SHP77 treated with DMSO at 0.1 percent for 48 hours (cell line): ENCODE results near the gene SLC35B4.

Experiments
- DNase-seq: peaks from one replicate; lab custom pipeline; 2025; lab: John Stamatoyannopoulos, UW

The SLC35B4 gene

GRCh38 chr7:134316539-134317344 is at the start of gene SLC35B4:
SLC35B4 (minus strand) TSS chr7:134316930; CDS start chr7:134316751, 179 bp downstream.
- peak; percentile 92 for DNase-seq

- no peak for DNase-seq
These were observed 49.8 kb upstream of the SLC35B4 start for GRCh38 chr7:134366481-134366880.

GRCh38 chr7:134365341-134366054 is 48.8 kb upstream of the SLC35B4 start:
- DNase-seq: no peak

- DNase-seq: no peak
These were observed 47.9 kb upstream of the SLC35B4 start for GRCh38 chr7:134364619-134365037.

- no peak for DNase-seq
These were observed 46.1 kb upstream of the SLC35B4 start for GRCh38 chr7:134362587-134363483.

- DNase-seq: no peak
These were observed 43.2 kb upstream of the SLC35B4 start for GRCh38 chr7:134359787-134360432.

- no peak for DNase-seq
These were observed 40.8 kb upstream of the SLC35B4 start for GRCh38 chr7:134357486-134357885.

- DNase-seq: no peak
These were observed 39.7 kb upstream of the SLC35B4 start for GRCh38 chr7:134356421-134356936.

GRCh38 chr7:134355927-134356326 is 39.2 kb upstream of the SLC35B4 start:
- DNase-seq: no peak

- DNase-seq: no peak
These were observed 38.3 kb upstream of the SLC35B4 start for GRCh38 chr7:134355004-134355525.

- no peak for DNase-seq
These were observed 36.7 kb upstream of the SLC35B4 start for GRCh38 chr7:134353411-134353810.

- no peak for DNase-seq
These were observed 34.7 kb upstream of the SLC35B4 start for GRCh38 chr7:134351424-134351823.

- no peak for DNase-seq
These were observed 34.0 kb upstream of the SLC35B4 start for GRCh38 chr7:134350709-134351108.

- DNase-seq: no peak
These were observed 30.8 kb upstream of the SLC35B4 start for GRCh38 chr7:134347567-134347966.

GRCh38 chr7:134343796-134344195 is 27.1 kb upstream of the SLC35B4 start:
- DNase-seq: no peak

- no peak for DNase-seq
These were observed 26.4 kb upstream of the SLC35B4 start for GRCh38 chr7:134343136-134343535.

- no peak for DNase-seq
These were observed 22.7 kb upstream of the SLC35B4 start for GRCh38 chr7:134339475-134339874.

- no peak for DNase-seq
These were observed 21.2 kb upstream of the SLC35B4 start for GRCh38 chr7:134337980-134338379.

GRCh38 chr7:134334408-134334807 is 17.7 kb upstream of the SLC35B4 start:
- no peak for DNase-seq

GRCh38 chr7:134333943-134334342 is 17.2 kb upstream of the SLC35B4 start:
- no peak for DNase-seq

GRCh38 chr7:134332892-134333291 is 16.2 kb upstream of the SLC35B4 start:
- DNase-seq: no peak
